ENCODE measurements around the gene SRI.

SRI gene

DNA sequence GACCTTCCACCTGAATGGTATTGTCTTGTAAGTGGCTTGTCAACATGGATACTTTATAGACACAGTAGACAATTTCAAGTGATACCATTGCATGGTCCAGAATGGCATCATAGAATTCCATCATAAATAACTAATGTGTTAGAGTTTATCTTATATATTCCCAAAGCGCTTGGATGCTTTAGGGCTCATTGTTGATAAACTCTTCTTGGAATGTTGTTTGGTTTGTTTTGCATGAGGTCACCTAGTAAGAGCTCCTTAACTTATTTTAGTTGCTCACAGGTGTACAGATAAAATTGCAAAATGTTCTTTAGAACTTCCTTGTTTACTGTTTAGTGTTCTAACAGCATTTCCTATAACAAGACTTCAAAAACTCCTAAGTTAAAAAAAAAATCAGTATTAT is 36.8 kb downstream of the SRI start:
- CTCF ChIA-PET, result no interaction called here
- no peak overlapping the region for H3K4me3 ChIP-seq (ENCODE audit: low read depth, low read length)
- TF ChIP-seq, protein P1, sequence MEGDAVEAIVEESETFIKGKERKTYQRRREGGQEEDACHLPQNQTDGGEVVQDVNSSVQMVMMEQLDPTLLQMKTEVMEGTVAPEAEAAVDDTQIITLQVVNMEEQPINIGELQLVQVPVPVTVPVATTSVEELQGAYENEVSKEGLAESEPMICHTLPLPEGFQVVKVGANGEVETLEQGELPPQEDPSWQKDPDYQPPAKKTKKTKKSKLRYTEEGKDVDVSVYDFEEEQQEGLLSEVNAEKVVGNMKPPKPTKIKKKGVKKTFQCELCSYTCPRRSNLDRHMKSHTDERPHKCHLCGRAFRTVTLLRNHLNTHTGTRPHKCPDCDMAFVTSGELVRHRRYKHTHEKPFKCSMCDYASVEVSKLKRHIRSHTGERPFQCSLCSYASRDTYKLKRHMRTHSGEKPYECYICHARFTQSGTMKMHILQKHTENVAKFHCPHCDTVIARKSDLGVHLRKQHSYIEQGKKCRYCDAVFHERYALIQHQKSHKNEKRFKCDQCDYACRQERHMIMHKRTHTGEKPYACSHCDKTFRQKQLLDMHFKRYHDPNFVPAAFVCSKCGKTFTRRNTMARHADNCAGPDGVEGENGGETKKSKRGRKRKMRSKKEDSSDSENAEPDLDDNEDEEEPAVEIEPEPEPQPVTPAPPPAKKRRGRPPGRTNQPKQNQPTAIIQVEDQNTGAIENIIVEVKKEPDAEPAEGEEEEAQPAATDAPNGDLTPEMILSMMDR (IDR thresholded peaks at IDR 0.05; ENCODE audit: insufficient read depth, low read length, missing control alignments), result no peak
- POLR2A ChIA-PET, result no interaction called here
- DNase-seq (ENCODE audit: low read depth, low spot score), result no peak

GRCh38 chr7:88176190-88176589 is 43.6 kb downstream of the SRI start:
- ChIA-PET POLR2A (no interaction called here), CTCF (no interaction called here)
- H3K4me3 ChIP-seq (ENCODE audit: low read depth, low read length), result no peak overlapping the region
- no peak for DNase-seq (ENCODE audit: low read depth, low spot score)
- TF ChIP-seq, protein P1 (IDR thresholded peaks at IDR 0.05; ENCODE audit: insufficient read depth, low read length, missing control alignments), result no peak

DNA sequence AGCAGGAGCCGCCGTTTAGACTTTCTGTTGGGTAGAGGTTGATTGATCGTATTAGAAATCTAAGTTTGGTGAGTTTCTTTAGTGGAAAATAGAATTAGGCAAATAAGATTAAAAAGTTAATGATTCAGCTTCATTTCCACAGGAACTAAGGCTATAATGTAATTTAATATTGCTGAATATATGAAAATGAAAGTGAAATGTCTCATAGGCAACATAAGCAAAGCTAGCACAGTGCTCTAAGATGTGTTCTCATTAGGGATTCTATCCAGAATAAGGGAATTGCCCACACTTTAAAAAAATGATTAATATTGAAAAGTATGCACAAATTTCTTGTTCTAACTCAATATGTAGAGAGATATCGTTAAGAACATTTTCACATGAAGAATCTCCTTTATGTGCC is 47.0 kb downstream of the SRI start:
- POLR2A ChIA-PET, result no interaction called here
- TF ChIP-seq, protein P1 (IDR thresholded peaks at IDR 0.05; ENCODE audit: insufficient read depth, low read length, missing control alignments), result no peak
- CTCF ChIA-PET, result no interaction called here
- no peak overlapping the region for H3K4me3 ChIP-seq (ENCODE audit: low read depth, low read length)
- DNase-seq (ENCODE audit: low read depth, low spot score), result no peak

- no peak overlapping the region for H3K4me3 ChIP-seq (ENCODE audit: low read depth, low read length)
- TF ChIP-seq, protein P1 (IDR thresholded peaks at IDR 0.05; ENCODE audit: insufficient read depth, low read length, missing control alignments), result peak; percentile 36
- POLR2A ChIA-PET, result no interaction called here
- CTCF ChIA-PET, result interaction anchor here (0.7 to 1.2 kb wide), 4 partner anchors 10 to 662 kb away, joined by 3 to 5 read pairs (median 4); no protein-coding TSS in a partner anchor
- no peak for DNase-seq (ENCODE audit: low read depth, low spot score)
Observed at GRCh38 chr7:88169717-88170320, 50.0 kb downstream of the SRI start.

DNA sequence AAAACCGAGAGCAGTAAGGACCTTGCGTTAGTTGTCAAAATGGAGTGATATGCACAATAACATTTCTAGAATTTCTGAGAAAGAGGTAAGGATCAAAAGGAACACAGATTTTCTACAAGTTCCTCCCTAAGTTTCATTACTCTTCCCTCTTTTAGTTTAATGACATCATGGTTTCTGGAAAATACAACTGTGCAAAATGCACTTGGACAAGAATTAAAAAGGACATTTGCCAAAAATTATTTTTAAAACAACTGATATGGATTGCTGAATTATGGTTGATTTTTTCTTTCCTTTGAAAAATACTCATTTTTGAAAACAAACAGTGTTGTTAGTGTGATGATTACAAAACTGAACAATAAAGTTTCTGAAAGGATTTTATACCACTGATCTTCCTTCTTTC is 52.1 kb downstream of the SRI start:
- ChIA-PET CTCF (no interaction called here), POLR2A (no interaction called here)
- DNase-seq (ENCODE audit: low read depth, low spot score), result no peak
- TF ChIP-seq, protein P1 (IDR thresholded peaks at IDR 0.05; ENCODE audit: insufficient read depth, low read length, missing control alignments), result no peak
- no peak overlapping the region for H3K4me3 ChIP-seq (ENCODE audit: low read depth, low read length)

DNA sequence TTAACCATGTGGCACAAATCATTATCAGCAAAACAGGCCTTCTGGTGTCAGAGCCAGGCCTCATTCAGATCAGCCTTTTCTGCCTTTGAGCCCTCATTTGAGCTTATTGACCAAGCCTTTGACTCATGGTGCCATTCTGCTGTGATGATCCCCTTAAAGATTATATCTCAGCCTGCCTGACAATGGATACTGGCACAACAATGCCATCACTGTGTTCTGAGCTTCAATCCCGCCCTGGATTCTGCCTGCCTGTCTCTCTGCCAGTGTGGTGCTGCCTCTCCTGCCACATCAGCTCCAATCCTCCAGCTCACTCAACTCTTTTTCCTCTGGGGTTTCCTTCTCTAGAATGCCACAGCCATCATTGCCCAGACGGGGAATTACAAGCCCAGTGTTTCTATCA is 52.6 kb downstream of the SRI start:
- ChIA-PET POLR2A (no interaction called here), CTCF (no interaction called here)
- no peak for DNase-seq (ENCODE audit: low read depth, low spot score)
- H3K4me3 ChIP-seq (ENCODE audit: low read depth, low read length), result no peak overlapping the region
- TF ChIP-seq, protein P1 (IDR thresholded peaks at IDR 0.05; ENCODE audit: insufficient read depth, low read length, missing control alignments), result no peak
